Transverse colon (tissue), 4 donors: ENCODE results near the gene OR13C8. TPM values are rescaled to one million over a fixed set of nuclear protein-coding genes. Genes with fewer than 3 reads are reported as not detected.

Experiments
- DNase-seq: peaks from one replicate; pipeline ENCODE4 v3.0.0-alpha.2; 2019
- H3K27ac ChIP-seq, 4 donors: fragments of 200-600 bp; sonication (generic); 2 replicates each; pipeline ENCODE4 v1.5.1; 2016 to 2018; ENCODE audit warnings: inconsistent platforms in 4 of 4
- H3K27me3 ChIP-seq: fragments of 200-600 bp; sonication (generic); 2 replicates; pipeline ENCODE4 v1.5.1; 2017; ENCODE audit warnings: inconsistent platforms
- H3K36me3 ChIP-seq, 4 donors: fragments of 200-600 bp; sonication (generic); 2 replicates each; pipeline ENCODE4 v1.5.1; 2017 to 2019; ENCODE audit warnings: inconsistent platforms in 4 of 4
- H3K4me1 ChIP-seq, 4 donors: fragments of 200-600 bp; sonication (generic); 2 replicates each; pipeline ENCODE4 v1.5.1; 2017 to 2020; ENCODE audit warnings: inconsistent platforms in 4 of 4
- H3K4me3 ChIP-seq, 4 donors: fragments of 200-600 bp; sonication (generic); 1 replicate in 1 of 4; 2 replicates in 3 of 4; pipeline versions ENCODE4 v1.5.1 to v1.6.1; 2017 to 2019; ENCODE audit warnings: inconsistent platforms in 4 of 4
- H3K9me3 ChIP-seq, 2 donors: fragments of 200-600 bp; sonication (generic); 2 replicates each; pipeline ENCODE4 v1.5.1; 2017 to 2019; ENCODE audit warnings: inconsistent platforms in 2 of 2
- EP300 ChIP-seq: sonication (generic); formaldehyde crosslinking; IDR thresholded peaks from one replicate; pipeline ENCODE4 v1.6.1; 2017; ENCODE audit warnings: antibody characterized with exemption, low read depth
- POLR2A ChIP-seq: fragments of 450-650 bp; IDR thresholded peaks from one replicate; pipeline ENCODE4 v1.6.1; 2016; ENCODE audit warnings: antibody characterized with exemption, mild to moderate bottlenecking, moderate library complexity
- POLR2AphosphoS5 ChIP-seq, 3 donors: sonication (generic); formaldehyde crosslinking; IDR thresholded peaks; one replicate each; pipeline ENCODE4 v1.6.1; 2016; ENCODE audit warnings: antibody characterized with exemption in 3 of 3
- WGBS, 2 donors: methylation state at CpG; one replicate each; pipeline ENCODE4 v1.1.5; 2018; ENCODE audit warnings: low coverage in 1 of 2; 5-methylcytosine and 5-hydroxymethylcytosine counted together
- in situ Hi-C, 4 donors: fragments of 200-750 bp; cut with MboI; loops; one replicate each; pipeline versions ENCODE4 v1.15.0 to v1.15.1; 2017; ENCODE audit warnings: low sequenced_read_pairs in 3 of 4, low pct_ligation_motif_present in 1 of 4, low pct_unique_long_range_greater_than_20kb in 1 of 4
- intact Hi-C: fragments of 100-400 bp; cut with DNase I; formaldehyde crosslinking; loops from one replicate; pipeline ENCODE4 v1.15.1; 2023; ENCODE audit warnings: low total_unique reads
- total RNA-seq, 4 donors: library from RNA; depleted of rRNA; stranded (reverse); fragments of >200 nt; gene quantifications; one replicate each; pipeline ENCODE4 v1.1.0, GENCODE V29; 2016
- TF ChIP-seq, protein P1 (sequence below), 5 experiments: fragments of 200-600 bp in 3 of 5; fragments of 450-650 bp in 2 of 5; sonication (generic) in 3 of 5; IDR thresholded peaks; 1 replicate in 2 of 5; 2 replicates in 3 of 5; pipeline ENCODE4 v1.5.1; 2016 to 2017; ENCODE audit warnings: antibody characterized with exemption in 5 of 5, inconsistent platforms in 3 of 5, mild to moderate bottlenecking in 2 of 5, moderate library complexity in 1 of 5

OR13C8 gene
- total RNA-seq, 4 donors from 2014 or later, result not detected

GRCh38 chr9:104606152-104606551 lies 37.2 kb downstream of the OR13C8 start:
- H3K9me3 ChIP-seq, result no peaks in the 10 kb centered on the region
- intact Hi-C loops, result no loop called here
- H3K27ac ChIP-seq, result no peak overlapping the region
- H3K27me3 ChIP-seq, result no peaks in the 10 kb centered on the region
- H3K36me3 ChIP-seq, result no peaks in the 10 kb centered on the region
- no peak overlapping the region for H3K4me3 ChIP-seq
- no peak for DNase-seq
- H3K4me1 ChIP-seq, result no peaks in the 10 kb centered on the region
- WGBS, 2 donors, result 58 to 61% methylated on average over 2 of the region's 2 CpGs
- no peak for TF ChIP-seq POLR2AphosphoS5 (IDR thresholded peaks at IDR 0.05)
- TF ChIP-seq POLR2A, result no peak
- no peak for TF ChIP-seq EP300
- TF ChIP-seq, protein P1, sequence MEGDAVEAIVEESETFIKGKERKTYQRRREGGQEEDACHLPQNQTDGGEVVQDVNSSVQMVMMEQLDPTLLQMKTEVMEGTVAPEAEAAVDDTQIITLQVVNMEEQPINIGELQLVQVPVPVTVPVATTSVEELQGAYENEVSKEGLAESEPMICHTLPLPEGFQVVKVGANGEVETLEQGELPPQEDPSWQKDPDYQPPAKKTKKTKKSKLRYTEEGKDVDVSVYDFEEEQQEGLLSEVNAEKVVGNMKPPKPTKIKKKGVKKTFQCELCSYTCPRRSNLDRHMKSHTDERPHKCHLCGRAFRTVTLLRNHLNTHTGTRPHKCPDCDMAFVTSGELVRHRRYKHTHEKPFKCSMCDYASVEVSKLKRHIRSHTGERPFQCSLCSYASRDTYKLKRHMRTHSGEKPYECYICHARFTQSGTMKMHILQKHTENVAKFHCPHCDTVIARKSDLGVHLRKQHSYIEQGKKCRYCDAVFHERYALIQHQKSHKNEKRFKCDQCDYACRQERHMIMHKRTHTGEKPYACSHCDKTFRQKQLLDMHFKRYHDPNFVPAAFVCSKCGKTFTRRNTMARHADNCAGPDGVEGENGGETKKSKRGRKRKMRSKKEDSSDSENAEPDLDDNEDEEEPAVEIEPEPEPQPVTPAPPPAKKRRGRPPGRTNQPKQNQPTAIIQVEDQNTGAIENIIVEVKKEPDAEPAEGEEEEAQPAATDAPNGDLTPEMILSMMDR (IDR thresholded peaks at IDR 0.05), result no peak
- in situ Hi-C loops, result no loop called here

DNA sequence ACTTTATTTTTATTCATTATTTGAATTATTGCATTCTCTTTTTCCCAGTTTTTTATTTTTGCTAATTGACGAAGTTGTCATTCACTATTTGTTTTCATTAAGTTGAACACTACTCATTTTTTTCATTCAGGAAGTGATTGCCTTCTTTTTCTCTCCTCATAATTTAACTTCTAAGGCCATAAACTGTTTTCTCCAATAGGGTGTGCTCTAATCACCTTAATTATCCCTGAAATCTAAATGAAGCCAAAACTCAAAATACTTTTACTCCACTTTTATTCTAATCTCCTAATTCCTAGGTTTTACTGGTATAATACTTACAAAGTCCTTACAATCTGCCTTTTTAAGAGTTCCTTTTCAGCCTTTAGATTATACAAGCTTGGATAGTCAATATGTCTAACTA lies 39.4 kb downstream of the OR13C8 start:
- no peaks in the 10 kb centered on the region for H3K4me1 ChIP-seq
- in situ Hi-C loops (no loop called here), intact Hi-C loops (no loop called here)
- TF ChIP-seq POLR2A, result no peak
- no peak for TF ChIP-seq POLR2AphosphoS5 (IDR thresholded peaks at IDR 0.05)
- TF ChIP-seq EP300, result no peak
- TF ChIP-seq, protein P1 (IDR thresholded peaks at IDR 0.05), result no peak
- no peak overlapping the region for H3K4me3 ChIP-seq
- H3K36me3 ChIP-seq, result no peaks in the 10 kb centered on the region
- H3K27me3 ChIP-seq, result no peaks in the 10 kb centered on the region
- DNase-seq, result no peak
- H3K9me3 ChIP-seq, result no peaks in the 10 kb centered on the region
- H3K27ac ChIP-seq, result no peak overlapping the region
- 39 to 50% methylated on average over 1 of the region's 1 CpG for WGBS, 2 donors

GRCh38 chr9:104611213-104611612 lies 42.2 kb downstream of the OR13C8 start:
- Histone ChIP-seq H3K9me3 (peaks cover 0 to 3% of the 10 kb centered on the region in 2 donors), H3K4me1 (no peaks in the 10 kb centered on the region), H3K27me3 (no peaks in the 10 kb centered on the region), H3K27ac (no peak overlapping the region), H3K36me3 (no peaks in the 10 kb centered on the region), H3K4me3 (no peak overlapping the region)
- no peak for TF ChIP-seq POLR2A
- TF ChIP-seq, protein P1 (IDR thresholded peaks at IDR 0.05), result no peak
- TF ChIP-seq EP300, result no peak
- TF ChIP-seq POLR2AphosphoS5 (IDR thresholded peaks at IDR 0.05), result no peak
- WGBS, 2 donors, result 65 to 74% methylated on average over 2 of the region's 2 CpGs
- intact Hi-C loops (no loop called here), in situ Hi-C loops (no loop called here)
- no peak for DNase-seq

DNA sequence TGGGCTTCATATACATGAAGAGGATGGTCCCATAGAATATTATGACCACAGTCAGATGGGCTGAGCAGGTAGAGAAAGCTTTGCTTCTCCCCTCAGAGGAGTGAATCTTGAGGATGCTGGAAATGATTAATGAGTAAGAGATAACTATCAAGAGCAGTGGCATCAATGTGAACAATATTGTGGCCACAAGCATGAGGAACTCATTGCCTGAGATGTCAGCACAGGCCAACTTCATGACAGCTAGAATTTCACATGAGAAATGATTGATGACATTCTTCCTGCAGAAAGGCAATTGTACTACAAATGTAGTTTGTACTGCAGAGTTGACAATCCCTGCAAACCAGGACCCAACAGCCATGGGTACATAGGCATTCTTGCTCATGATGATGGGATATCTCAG lies 48.5 kb downstream of the OR13C8 start:
- intact Hi-C loops, result no loop called here
- Histone ChIP-seq H3K36me3 (no peaks in the 10 kb centered on the region), H3K27me3 (no peaks in the 10 kb centered on the region), H3K27ac (no peak overlapping the region), H3K9me3 (peaks cover 0 to 3% of the 10 kb centered on the region in 2 donors), H3K4me1 (no peaks in the 10 kb centered on the region), H3K4me3 (no peak overlapping the region)
- in situ Hi-C loops, result no loop called here
- TF ChIP-seq, protein P1 (IDR thresholded peaks at IDR 0.05), result no peak
- no peak for TF ChIP-seq POLR2A
- TF ChIP-seq EP300, result no peak
- TF ChIP-seq POLR2AphosphoS5 (IDR thresholded peaks at IDR 0.05), result no peak
- DNase-seq, result no peak
